Measurements from ENCODE around the gene HIPK2.

- TF ChIP-seq, protein P1, sequence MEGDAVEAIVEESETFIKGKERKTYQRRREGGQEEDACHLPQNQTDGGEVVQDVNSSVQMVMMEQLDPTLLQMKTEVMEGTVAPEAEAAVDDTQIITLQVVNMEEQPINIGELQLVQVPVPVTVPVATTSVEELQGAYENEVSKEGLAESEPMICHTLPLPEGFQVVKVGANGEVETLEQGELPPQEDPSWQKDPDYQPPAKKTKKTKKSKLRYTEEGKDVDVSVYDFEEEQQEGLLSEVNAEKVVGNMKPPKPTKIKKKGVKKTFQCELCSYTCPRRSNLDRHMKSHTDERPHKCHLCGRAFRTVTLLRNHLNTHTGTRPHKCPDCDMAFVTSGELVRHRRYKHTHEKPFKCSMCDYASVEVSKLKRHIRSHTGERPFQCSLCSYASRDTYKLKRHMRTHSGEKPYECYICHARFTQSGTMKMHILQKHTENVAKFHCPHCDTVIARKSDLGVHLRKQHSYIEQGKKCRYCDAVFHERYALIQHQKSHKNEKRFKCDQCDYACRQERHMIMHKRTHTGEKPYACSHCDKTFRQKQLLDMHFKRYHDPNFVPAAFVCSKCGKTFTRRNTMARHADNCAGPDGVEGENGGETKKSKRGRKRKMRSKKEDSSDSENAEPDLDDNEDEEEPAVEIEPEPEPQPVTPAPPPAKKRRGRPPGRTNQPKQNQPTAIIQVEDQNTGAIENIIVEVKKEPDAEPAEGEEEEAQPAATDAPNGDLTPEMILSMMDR (IDR thresholded peaks at IDR 0.05; ENCODE audit: borderline replicate concordance, extremely low read depth, low read length, poor library complexity, severe bottlenecking): no peak
- TF ChIP-seq EZH2 (IDR thresholded peaks at IDR 0.05; ENCODE audit: borderline replicate concordance, low read depth, low read length, severe bottlenecking): no peak
These were observed 55.2 kb downstream of the HIPK2 start for GRCh38 chr7:139722604-139723003.

Measured in DND-41 (cell line).